Stimulated activated CD8-positive, alpha-beta memory T cell treated with anti-CD3 and anti-CD28 coated beads, Interleukin-2, amount 100 ng/mL, for 48 hours (primary cell): ENCODE data around the gene OR2T1.
"Not testable (repeated sequence)": the region's sequence is repeated elsewhere in the genome, so short reads cannot be mapped to it uniquely, and the experiment has no call there.

ENCODE experiments used
- DNase-seq, 2 donors: peaks; one replicate each; pipeline ENCODE4 v3.0.0-alpha.2; 2020; ENCODE audit warnings: low read depth in 2 of 2

Gene OR2T1

DNA sequence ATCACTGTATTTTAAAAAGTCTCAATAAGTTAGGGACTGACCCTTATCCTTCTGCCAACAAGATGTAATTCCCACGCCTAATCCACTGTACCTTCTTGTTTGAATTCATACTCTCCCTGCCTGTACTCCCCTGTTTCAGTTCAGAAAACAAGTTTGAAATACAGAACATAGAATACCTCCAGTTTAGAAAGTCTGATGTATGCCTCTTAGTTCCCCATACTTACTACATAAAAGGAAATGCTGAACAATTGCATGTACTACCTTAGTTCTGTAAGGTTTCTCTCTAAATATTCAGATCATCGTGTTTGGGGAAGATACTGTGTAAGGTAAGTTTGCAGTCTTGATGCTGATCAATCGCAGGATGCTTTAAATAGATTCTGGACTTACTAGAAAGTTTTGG, 33.5 kb downstream of the OR2T1 start:
- DNase-seq, result not testable (repeated sequence)

DNA sequence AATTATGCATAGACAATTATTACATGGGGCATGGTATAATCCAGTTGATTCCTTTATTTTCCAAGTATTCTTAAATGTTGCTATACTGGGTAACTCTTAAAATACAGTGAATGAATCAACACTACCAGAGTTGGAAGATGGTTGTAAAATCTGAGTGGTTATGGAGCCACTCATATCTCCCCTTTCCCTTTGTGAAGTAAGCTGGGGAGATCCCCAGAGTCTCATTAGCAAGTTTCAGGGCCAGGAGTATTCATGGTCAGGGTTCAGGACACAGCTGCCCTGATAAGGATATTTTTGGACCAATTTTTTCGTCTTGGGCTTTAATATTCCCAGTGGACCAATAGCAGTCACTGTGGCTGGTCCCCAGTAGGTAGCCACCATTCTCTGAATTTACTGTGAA, 35.8 kb downstream of the OR2T1 start:
- not testable (repeated sequence) for DNase-seq

- not testable (repeated sequence) for DNase-seq
Observed at GRCh38 chr1:248439283-248439682, 36.4 kb downstream of the OR2T1 start.

DNA sequence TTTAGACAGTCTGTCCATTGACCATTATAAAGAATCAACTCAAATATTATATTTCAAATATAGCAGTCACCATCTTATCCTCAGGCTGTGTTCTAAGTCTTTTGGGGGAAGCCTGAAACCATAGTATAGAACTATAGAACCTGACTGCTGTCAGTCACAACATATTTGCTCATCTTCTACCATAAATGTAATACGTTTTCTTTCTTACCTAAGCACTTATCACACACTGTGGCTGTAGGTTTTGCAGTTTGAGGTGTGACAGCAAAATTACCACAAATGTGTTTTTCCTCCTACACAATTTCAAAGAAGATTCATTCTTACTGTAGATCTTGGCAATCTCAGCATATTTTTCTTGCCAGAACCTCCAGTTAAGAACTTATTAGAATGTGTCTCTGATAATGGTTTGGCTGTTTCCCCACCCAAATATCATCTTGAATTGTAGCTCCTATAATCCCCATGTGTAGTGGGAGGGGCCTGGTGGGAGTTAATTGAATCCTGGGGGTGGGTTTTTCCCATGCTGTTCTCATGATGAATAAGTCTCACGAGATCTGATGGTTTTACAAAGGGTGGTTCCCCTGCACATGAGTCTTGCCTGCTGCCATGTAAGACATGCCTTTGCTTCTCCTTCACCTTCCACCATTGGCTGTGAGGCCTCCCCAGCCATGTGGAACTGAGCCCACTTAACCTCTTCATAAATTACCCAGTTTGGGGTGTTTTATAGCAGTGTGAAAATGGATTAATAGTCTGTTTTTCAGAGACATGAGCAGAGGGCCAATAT, 39.8 kb downstream of the OR2T1 start:
- DNase-seq, result not testable (repeated sequence)

DNA sequence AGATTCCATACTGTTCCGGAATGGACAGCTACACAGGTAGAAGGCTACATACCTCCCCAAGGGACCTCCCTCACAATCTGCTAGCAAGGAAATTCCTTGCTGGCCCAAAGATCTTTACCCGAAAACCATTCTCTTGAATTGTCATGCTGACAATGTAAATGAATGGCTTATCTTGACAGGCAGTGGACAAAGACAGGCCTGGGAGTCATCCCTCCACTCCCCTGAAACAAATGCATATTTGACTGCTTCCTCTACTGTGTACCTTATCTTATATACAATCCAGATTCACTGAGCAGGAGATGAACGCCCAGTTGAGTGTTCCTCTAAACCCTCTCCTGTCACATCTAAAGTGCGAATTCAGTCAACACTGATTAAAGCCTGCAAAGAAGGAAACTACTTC, 41.8 kb downstream of the OR2T1 start:
- DNase-seq, result not testable (repeated sequence)

- not testable (repeated sequence) for DNase-seq
Observed at GRCh38 chr1:248445399-248445798, 42.6 kb downstream of the OR2T1 start, which contains the start of gene OR2T2. Gene OR2T2 (plus strand): TSS chr1:248445637. CDS start chr1:248452798, 7,161 bp downstream.

- DNase-seq, result not testable (repeated sequence)
Observed at GRCh38 chr1:248448409-248449074, 45.7 kb downstream of the OR2T1 start.

- DNase-seq, result not testable (repeated sequence)
Observed at GRCh38 chr1:248449821-248450465, 47.1 kb downstream of the OR2T1 start.

GRCh38 chr1:248450466-248451145, 47.8 kb downstream of the OR2T1 start:
- not testable (repeated sequence) for DNase-seq

- not testable (repeated sequence) for DNase-seq
Observed at GRCh38 chr1:248453619-248454018, 50.8 kb downstream of the OR2T1 start.

GRCh38 chr1:248455045-248455444, 52.2 kb downstream of the OR2T1 start:
- not testable (repeated sequence) for DNase-seq

GRCh38 chr1:248456635-248457034, 53.8 kb downstream of the OR2T1 start:
- DNase-seq, result not testable (repeated sequence)
